ENCODE data around the gene ROR1. TPM values are rescaled to one million over a fixed set of nuclear protein-coding genes. Genes with fewer than 3 reads are reported as not detected.

ROR1 gene
- total RNA-seq, 2 experiments from 2014 or later, result not detected

- H3K9me3 Mint-ChIP-seq (ENCODE audit: insufficient read depth), result no peaks in the 10 kb centered on the region
- H3K4me1 Mint-ChIP-seq (ENCODE audit: low read depth), result no peaks in the 10 kb centered on the region
- no peaks in the 10 kb centered on the region for H3K36me3 Mint-ChIP-seq (ENCODE audit: low read depth)
- no peak overlapping the region for H3K4me3 Mint-ChIP-seq
- CTCF ChIA-PET, result no interaction called here
- no peaks in the 10 kb centered on the region for H3K27me3 Mint-ChIP-seq (ENCODE audit: low read depth)
- ATAC-seq (no peak), DNase-seq (no peak)
- H3K27ac Mint-ChIP-seq, result no peak overlapping the region
- POLR2A ChIA-PET, result no interaction called here
Measured at GRCh38 chr1:63886340-63886739, 112.5 kb downstream of the ROR1 start.

- no peak for ATAC-seq
- Mint-ChIP-seq H3K36me3 (ENCODE audit: low read depth) (no peaks in the 10 kb centered on the region), H3K27ac (no peak overlapping the region), H3K9me3 (ENCODE audit: insufficient read depth) (no peaks in the 10 kb centered on the region), H3K27me3 (ENCODE audit: low read depth) (no peaks in the 10 kb centered on the region), H3K4me3 (no peak overlapping the region), H3K4me1 (ENCODE audit: low read depth) (no peaks in the 10 kb centered on the region)
- ChIA-PET CTCF (no interaction called here), POLR2A (no interaction called here)
- DNase-seq, result no peak
Measured at GRCh38 chr1:63887809-63888208, 114.0 kb downstream of the ROR1 start.

GRCh38 chr1:63888984-63889383 lies 115.2 kb downstream of the ROR1 start:
- Mint-ChIP-seq H3K9me3 (ENCODE audit: insufficient read depth) (no peaks in the 10 kb centered on the region), H3K27me3 (ENCODE audit: low read depth) (no peaks in the 10 kb centered on the region), H3K4me1 (ENCODE audit: low read depth) (no peaks in the 10 kb centered on the region), H3K36me3 (ENCODE audit: low read depth) (no peaks in the 10 kb centered on the region), H3K4me3 (no peak overlapping the region), H3K27ac (no peak overlapping the region)
- ChIA-PET CTCF (no interaction called here), POLR2A (no interaction called here)
- ATAC-seq, result no peak
- no peak for DNase-seq

GRCh38 chr1:63890468-63890867 lies 116.7 kb downstream of the ROR1 start:
- no peak for ATAC-seq
- no peaks in the 10 kb centered on the region for H3K36me3 Mint-ChIP-seq (ENCODE audit: low read depth)
- no peak overlapping the region for H3K27ac Mint-ChIP-seq
- H3K4me1 Mint-ChIP-seq (ENCODE audit: low read depth), result no peaks in the 10 kb centered on the region
- ChIA-PET POLR2A (no interaction called here), CTCF (no interaction called here)
- H3K4me3 Mint-ChIP-seq, result no peak overlapping the region
- no peak for DNase-seq
- H3K27me3 Mint-ChIP-seq (ENCODE audit: low read depth), result no peaks in the 10 kb centered on the region
- H3K9me3 Mint-ChIP-seq (ENCODE audit: insufficient read depth), result no peaks in the 10 kb centered on the region

GRCh38 chr1:63891060-63891690 lies 117.4 kb downstream of the ROR1 start:
- H3K4me3 Mint-ChIP-seq, result no peak overlapping the region
- H3K4me1 Mint-ChIP-seq (ENCODE audit: low read depth), result no peaks in the 10 kb centered on the region
- no peaks in the 10 kb centered on the region for H3K27me3 Mint-ChIP-seq (ENCODE audit: low read depth)
- no peak overlapping the region for H3K27ac Mint-ChIP-seq
- POLR2A ChIA-PET, result no interaction called here
- no peak for DNase-seq
- no peaks in the 10 kb centered on the region for H3K36me3 Mint-ChIP-seq (ENCODE audit: low read depth)
- ATAC-seq, result no peak
- H3K9me3 Mint-ChIP-seq (ENCODE audit: insufficient read depth), result no peaks in the 10 kb centered on the region
- CTCF ChIA-PET, result no interaction called here

GRCh38 chr1:63892632-63893395 lies 119.0 kb downstream of the ROR1 start:
- Mint-ChIP-seq H3K36me3 (ENCODE audit: low read depth) (no peaks in the 10 kb centered on the region), H3K4me1 (ENCODE audit: low read depth) (no peaks in the 10 kb centered on the region), H3K4me3 (no peak overlapping the region), H3K27ac (no peak overlapping the region), H3K9me3 (ENCODE audit: insufficient read depth) (no peaks in the 10 kb centered on the region), H3K27me3 (ENCODE audit: low read depth) (peaks cover 3% of the 10 kb centered on the region)
- DNase-seq (no peak), ATAC-seq (no peak)
- POLR2A ChIA-PET, result interaction anchor here (0.6 kb wide), 1 partner anchor 1407 kb away, joined by 3 read pairs; no protein-coding TSS in a partner anchor
- CTCF ChIA-PET, result no interaction called here

- CTCF ChIA-PET, result no interaction called here
- no peaks in the 10 kb centered on the region for H3K36me3 Mint-ChIP-seq (ENCODE audit: low read depth)
- no peaks in the 10 kb centered on the region for H3K4me1 Mint-ChIP-seq (ENCODE audit: low read depth)
- no peaks in the 10 kb centered on the region for H3K9me3 Mint-ChIP-seq (ENCODE audit: insufficient read depth)
- POLR2A ChIA-PET, result no interaction called here
- H3K4me3 Mint-ChIP-seq, result no peak overlapping the region
- ATAC-seq (no peak), DNase-seq (no peak)
- H3K27me3 Mint-ChIP-seq (ENCODE audit: low read depth), result peaks cover 3% of the 10 kb centered on the region
- no peak overlapping the region for H3K27ac Mint-ChIP-seq
Measured at GRCh38 chr1:63893976-63894375, 120.2 kb downstream of the ROR1 start.

GRCh38 chr1:63894627-63895265 lies 120.9 kb downstream of the ROR1 start:
- DNase-seq, result no peak
- Mint-ChIP-seq H3K9me3 (ENCODE audit: insufficient read depth) (no peaks in the 10 kb centered on the region), H3K4me1 (ENCODE audit: low read depth) (no peaks in the 10 kb centered on the region), H3K4me3 (no peak overlapping the region), H3K27ac (no peak overlapping the region), H3K27me3 (ENCODE audit: low read depth) (peaks cover 3% of the 10 kb centered on the region), H3K36me3 (ENCODE audit: low read depth) (no peaks in the 10 kb centered on the region)
- no peak for ATAC-seq
- ChIA-PET CTCF (no interaction called here), POLR2A (no interaction called here)

GRCh38 chr1:63896755-63897154 lies 122.9 kb downstream of the ROR1 start:
- H3K27ac Mint-ChIP-seq, result no peak overlapping the region
- no peaks in the 10 kb centered on the region for H3K4me1 Mint-ChIP-seq (ENCODE audit: low read depth)
- ATAC-seq, result no peak
- no peaks in the 10 kb centered on the region for H3K9me3 Mint-ChIP-seq (ENCODE audit: insufficient read depth)
- H3K36me3 Mint-ChIP-seq (ENCODE audit: low read depth), result no peaks in the 10 kb centered on the region
- ChIA-PET CTCF (no interaction called here), POLR2A (no interaction called here)
- no peak overlapping the region for H3K4me3 Mint-ChIP-seq
- no peak for DNase-seq
- peaks cover 3% of the 10 kb centered on the region for H3K27me3 Mint-ChIP-seq (ENCODE audit: low read depth)

GRCh38 chr1:63898428-63899196 lies 124.8 kb downstream of the ROR1 start:
- ChIA-PET CTCF (no interaction called here), POLR2A (no interaction called here)
- Mint-ChIP-seq H3K27me3 (ENCODE audit: low read depth) (peaks cover 5% of the 10 kb centered on the region), H3K9me3 (ENCODE audit: insufficient read depth) (no peaks in the 10 kb centered on the region), H3K4me3 (no peak overlapping the region), H3K36me3 (ENCODE audit: low read depth) (no peaks in the 10 kb centered on the region), H3K4me1 (ENCODE audit: low read depth) (no peaks in the 10 kb centered on the region), H3K27ac (no peak overlapping the region)
- no peak for DNase-seq
- no peak for ATAC-seq

- CTCF ChIA-PET, result interaction anchor here (1.0 kb wide), 1 partner anchor 209 kb away, joined by 3 read pairs; no protein-coding TSS in a partner anchor
- Mint-ChIP-seq H3K4me1 (ENCODE audit: low read depth) (no peaks in the 10 kb centered on the region), H3K27me3 (ENCODE audit: low read depth) (peaks cover 9% of the 10 kb centered on the region), H3K9me3 (ENCODE audit: insufficient read depth) (no peaks in the 10 kb centered on the region), H3K27ac (no peak overlapping the region), H3K36me3 (ENCODE audit: low read depth) (no peaks in the 10 kb centered on the region), H3K4me3 (no peak overlapping the region)
- no peak for ATAC-seq
- no peak for DNase-seq
- POLR2A ChIA-PET, result no interaction called here
Measured at GRCh38 chr1:63901094-63901493, 127.3 kb downstream of the ROR1 start.

All from activated CD8-positive, alpha-beta T cell treated with anti-CD3 and anti-CD28 coated beads, Interleukin-2, amount 10 ng/mL, durations not matched to agents 7 days and 5 days (primary cell).